ENCODE measurements around the gene DCTN1.
"Not testable (repeated sequence)": the region's sequence is repeated elsewhere in the genome, so short reads cannot be mapped to it uniquely, and the experiment has no call there.

Gene DCTN1

DNA sequence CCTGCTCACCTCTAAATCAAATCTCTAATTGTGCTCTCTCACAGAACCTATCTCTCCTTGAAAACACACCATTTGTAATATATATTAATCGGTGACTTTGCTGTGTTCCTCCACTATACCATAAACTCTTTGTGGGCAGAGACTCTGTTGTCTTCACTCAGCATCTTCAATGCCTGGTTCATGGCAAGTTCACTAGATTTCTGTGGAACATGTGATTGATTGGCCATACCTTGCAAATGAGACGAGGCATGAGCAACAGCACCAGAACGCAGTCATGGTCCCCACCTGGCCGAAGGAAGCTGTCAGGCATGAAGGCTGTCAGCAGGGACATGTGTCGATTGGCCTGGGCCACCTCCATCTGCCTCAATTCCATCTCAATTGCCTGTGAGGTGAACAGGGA, 11.6 kb downstream of the DCTN1 start:
- DNase-seq, result no peak

GRCh38 chr2:74367789-74368188, 12.3 kb downstream of the DCTN1 start:
- DNase-seq, result no peak

DNA sequence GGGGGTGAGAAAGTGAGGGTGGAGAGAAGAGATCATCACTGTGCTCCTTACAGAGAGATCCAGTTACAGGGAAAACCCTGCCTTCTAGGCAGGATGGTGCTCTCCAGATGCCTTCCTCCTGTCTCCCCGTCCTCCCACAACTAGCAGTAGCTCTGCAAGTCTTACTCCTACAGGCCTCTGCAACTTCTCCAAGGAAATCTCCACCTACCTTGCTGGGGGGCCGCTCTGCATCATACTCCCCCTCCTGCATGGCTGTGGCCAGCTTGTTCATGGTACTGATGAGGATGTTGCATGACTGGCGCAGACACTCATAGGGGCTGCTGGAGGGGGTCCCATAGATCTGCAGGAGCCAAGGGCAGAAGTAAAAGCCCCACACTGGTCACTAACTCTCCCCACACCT, 14.1 kb downstream of the DCTN1 start:
- DNase-seq, result no peak

GRCh38 chr2:74364533-74365505, 15.3 kb downstream of the DCTN1 start:
- no peak for DNase-seq

- no peak for DNase-seq
These were observed 18.8 kb downstream of the DCTN1 start for GRCh38 chr2:74361327-74361726.

DNA sequence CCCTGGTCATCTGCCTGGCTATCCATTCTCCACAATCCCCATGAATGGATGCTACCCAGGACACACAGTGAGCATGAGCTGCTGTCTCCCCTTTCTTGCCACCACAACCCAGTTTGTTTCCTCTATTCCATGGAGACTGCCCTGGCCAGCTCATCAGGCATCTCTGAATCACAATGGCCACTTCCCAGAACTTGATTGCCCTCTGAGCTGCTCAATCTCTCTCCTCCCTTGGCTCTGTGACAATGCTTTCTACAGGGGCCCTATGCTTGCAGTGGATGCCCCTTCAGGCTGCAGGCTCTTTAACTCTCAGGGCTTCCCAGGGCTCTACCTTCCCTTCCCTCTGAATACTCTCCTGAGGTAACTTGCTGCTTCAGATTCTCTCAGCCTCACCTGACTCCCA, 22.5 kb downstream of the DCTN1 start:
- no peak for DNase-seq

GRCh38 chr2:74349889-74350288, 30.2 kb downstream of the DCTN1 start:
- no peak for DNase-seq

DNA sequence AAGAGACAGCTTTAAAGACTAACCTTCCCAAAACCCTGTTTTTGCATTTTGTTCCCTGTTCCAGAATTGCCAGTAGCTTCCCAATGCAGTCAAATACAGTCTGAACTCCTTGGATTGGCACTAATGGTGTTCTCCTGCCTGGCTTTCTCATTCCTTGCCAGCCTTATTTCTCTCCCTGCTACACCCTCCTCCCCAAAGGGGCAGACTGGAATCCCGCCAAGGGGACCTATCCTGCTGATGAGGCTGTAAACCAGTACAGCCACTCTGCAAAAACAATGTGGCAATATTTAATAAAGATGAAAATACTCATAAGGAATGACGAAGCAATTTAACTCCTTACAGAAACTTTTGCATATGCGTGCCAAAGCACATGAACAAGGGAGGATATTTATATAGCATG, 32.4 kb downstream of the DCTN1 start:
- no peak for DNase-seq

DNA sequence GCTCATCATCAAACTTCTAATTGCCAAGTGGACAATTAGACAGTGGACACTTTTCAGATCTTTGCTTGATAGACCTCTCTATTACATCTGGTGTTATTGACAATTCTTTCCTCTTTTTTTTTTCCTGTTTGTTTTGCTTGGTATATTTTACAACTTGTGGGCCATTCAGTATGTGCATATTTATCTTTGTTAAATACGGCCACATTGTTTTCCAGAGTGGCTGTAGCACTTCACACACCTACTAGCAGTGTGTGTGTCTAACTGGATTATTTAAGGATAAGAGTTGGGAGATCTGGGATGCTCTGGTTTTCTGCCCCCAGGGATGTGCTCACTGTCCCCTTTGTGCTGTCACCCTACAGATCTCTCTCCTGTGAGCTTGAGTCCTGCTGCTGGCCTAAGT, 32.8 kb downstream of the DCTN1 start:
- DNase-seq, result no peak

GRCh38 chr2:74345272-74345943, 34.7 kb downstream of the DCTN1 start:
- no peak for DNase-seq

GRCh38 chr2:74343316-74343715, 36.8 kb downstream of the DCTN1 start, which contains the start of gene SLC4A5:
Gene SLC4A5 (minus strand): TSS chr2:74343416. CDS start chr2:74315023, 28,393 bp downstream.
- no peak for DNase-seq

GRCh38 chr2:74336227-74336626, 43.9 kb downstream of the DCTN1 start:
- DNase-seq, result not testable (repeated sequence)

- no peak for DNase-seq
These were observed 45.2 kb downstream of the DCTN1 start for GRCh38 chr2:74334931-74335333.

GRCh38 chr2:74333896-74334586, 46.1 kb downstream of the DCTN1 start:
- no peak for DNase-seq

DNA sequence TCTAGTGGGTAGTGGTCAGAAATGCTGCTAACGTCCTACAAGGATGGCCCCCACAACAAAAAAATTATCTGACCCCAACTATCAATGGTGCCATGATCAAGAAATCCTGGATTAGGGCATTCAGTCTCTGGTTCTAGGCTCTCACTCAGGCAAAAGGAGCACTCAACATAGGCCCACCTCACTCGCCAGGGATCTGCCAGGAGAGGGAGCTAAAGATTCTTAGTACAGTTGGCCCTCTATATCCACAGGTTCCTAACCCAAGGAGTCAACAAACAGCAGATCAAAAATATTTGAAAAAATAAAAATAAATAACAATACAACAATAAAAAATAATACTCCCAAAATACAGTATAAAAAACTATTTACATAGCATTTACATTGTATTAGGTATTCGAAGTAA, 46.9 kb downstream of the DCTN1 start:
- DNase-seq, result no peak

- no peak for DNase-seq
These were observed 47.4 kb downstream of the DCTN1 start for GRCh38 chr2:74332550-74333174.

DNA sequence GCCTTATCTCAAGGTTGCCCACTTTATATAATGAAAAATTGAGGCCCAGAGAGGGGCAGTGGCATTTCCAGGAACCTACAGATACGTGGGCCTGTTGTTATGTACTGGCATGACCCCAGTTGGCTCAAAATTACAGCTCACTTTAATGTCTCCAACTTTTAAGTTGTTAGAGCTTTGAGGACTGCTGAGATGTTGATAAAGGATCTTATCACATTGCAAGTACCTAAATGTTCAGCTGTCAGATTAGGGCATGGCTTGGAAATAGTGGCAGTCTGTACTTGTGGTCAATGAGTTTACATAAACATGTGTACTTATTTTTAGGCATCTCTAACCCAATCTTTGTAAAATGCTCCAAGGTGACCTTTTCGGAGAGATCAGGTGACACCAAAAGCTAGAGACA, 51.5 kb downstream of the DCTN1 start:
- DNase-seq, result no peak

DNA sequence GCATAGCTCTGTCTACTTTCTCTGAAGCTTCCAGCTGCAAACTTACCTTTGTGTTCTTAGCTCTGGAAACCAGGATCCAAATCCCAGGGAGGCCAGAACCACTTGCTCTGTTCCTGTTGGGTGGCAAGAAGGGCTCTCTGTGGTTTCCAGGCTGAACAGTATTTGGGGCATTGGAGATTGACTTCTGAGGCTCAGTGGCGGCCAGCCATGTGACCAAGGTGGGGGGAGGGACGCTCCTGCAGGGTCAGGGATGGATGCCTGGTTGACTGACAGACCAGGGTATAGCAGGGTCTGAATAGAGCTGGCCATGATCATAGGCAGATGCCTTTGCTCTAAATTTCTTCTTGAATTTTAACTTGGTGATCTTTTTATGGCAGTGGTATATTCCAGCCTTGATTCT, 52.0 kb downstream of the DCTN1 start:
- DNase-seq, result no peak

GRCh38 chr2:74327627-74328026, 52.5 kb downstream of the DCTN1 start:
- no peak for DNase-seq

DNA sequence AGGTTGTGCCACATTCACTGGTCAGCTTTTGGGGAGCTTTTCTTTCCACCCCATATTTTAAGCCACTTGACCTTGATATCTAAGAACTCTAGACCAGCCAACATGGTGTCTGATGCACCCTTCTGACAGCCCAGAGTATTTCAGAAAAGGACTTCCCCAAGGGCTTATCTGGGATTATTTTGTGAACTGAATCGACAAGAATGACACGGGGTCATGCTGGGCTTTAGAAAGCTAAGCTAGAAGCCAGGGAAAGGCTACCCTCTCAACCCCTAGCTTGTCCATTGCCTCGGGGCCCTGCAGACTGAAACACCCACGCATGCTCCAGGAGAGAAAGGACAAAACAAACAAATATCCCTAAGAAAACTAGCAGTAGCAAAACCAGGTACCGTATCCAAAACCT, 52.9 kb downstream of the DCTN1 start:
- no peak for DNase-seq

GRCh38 chr2:74325815-74326214, 54.3 kb downstream of the DCTN1 start:
- no peak for DNase-seq

GRCh38 chr2:74321737-74322136, 58.4 kb downstream of the DCTN1 start:
- DNase-seq, result no peak

GRCh38 chr2:74317701-74318100, 62.4 kb downstream of the DCTN1 start:
- DNase-seq, result no peak

Data from NCI-H187 treated with DMSO at 0.1 percent for 48 hours (cell line).